GM19023 (cell line): ENCODE measurements around the gene FAM47E.
A peak's percentile ranks its signal among the peaks of the same experiment; 100 is the strongest.

ENCODE experiments used
- ATAC-seq: cut with Tn5 transposase; IDR thresholded peaks from one replicate; pipeline ENCODE4 v1.9.1; 2021; ENCODE audit warnings: mild to moderate bottlenecking, moderate library complexity; ENCODE audit not compliant: unreplicated experiment

Gene FAM47E, protein sequence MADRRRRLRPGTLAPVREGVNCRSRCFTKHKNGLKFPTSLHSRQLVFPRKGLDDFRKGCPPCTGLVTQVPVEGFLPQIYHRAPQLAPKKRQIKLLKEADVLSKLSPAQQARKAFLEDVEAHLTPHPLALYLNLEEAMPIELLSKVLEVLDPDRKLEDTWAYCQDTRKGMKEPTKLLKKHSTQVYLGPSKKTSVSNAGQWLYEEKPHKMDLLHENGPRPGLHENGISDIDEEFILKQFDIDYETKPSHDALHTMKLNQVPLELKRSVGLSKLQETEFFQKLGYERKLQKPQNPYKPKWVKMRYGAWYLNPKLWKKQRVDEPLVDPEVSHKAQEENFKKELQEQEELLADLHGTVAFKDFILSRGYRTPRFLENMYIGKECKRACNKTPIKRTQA

DNA sequence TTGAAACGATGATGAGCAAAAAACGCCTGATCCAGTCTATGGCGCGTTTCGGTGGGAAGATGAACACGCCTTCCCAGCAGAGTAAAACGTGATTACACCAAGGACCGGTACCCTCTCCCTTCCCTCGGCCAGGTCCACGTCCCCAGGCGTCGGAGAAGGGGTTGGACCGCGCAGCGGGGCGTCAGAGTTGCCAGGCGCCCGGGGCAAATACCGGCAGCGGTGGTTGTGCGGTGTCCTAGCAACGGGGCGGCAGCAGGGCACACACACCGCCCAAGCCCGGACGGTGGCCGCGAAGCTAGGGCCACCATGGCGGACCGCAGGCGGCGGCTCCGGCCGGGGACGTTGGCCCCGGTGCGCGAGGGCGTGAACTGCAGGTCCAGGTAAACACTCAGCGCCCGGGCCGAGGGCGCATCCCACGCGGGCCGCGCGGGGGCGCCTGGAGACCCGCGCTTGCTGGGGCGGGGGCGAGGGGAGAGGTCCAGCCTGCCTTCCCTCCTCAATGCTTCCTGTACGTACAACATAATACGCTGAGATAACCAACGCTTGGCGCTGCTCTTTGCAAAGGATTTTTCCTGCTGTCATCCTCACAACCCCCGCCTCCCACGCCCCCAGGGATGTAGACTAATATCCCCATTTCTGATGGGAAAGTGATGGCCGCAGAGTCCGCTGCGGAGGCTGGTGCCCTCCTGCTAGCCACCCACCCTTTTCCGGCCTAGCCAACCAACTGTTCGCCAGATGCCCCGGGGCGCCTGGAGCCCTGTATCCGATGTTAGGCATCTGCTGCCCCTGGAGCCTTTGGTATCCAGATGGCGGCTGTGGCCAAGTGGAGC lies at the start of gene FAM47E:
FAM47E (plus strand) TSS at position 281 of the 830 bp plus-strand sequence; CDS start at position 307, 26 bp downstream.
- ATAC-seq: peak; percentile 67

DNA sequence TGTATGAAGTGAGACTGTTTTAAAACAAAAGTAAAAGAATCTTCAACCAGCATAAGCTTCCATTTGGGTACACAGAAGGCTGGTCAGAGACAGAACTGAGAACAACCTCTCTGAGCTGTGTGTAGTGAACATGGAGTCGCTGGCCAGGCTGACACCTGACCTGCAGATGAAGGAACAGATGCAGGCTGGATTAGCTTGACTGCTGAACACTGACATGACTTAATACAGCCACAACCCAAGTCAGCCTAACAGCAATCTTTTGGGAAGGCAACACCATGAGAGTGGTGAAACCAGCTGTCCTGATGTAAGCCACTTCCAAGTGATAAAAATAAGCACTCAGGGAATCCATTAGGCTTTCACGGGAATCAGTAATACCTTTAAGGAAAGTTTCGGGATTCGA lies 48.0 kb upstream of the FAM47E start:
- ATAC-seq: no peak

DNA sequence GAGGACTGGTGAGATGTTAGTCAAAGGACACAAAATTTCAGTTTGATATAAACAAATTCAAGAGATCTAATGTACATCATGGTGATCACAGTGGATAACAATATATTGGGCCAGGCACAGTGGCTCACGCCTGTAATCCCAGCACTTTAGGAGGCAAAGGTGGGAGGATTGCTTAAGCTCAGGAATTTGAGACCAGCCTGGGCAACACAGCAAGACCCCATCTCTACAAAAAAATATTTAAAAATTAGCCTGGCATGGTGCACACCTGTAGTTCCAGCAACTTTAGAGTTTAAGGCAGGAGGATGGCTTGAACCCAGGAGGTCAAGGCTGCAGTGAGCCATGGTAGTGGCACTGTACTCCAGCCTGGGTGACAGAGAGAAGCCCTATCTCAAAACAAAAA lies 46.6 kb upstream of the FAM47E start:
- no peak for ATAC-seq

DNA sequence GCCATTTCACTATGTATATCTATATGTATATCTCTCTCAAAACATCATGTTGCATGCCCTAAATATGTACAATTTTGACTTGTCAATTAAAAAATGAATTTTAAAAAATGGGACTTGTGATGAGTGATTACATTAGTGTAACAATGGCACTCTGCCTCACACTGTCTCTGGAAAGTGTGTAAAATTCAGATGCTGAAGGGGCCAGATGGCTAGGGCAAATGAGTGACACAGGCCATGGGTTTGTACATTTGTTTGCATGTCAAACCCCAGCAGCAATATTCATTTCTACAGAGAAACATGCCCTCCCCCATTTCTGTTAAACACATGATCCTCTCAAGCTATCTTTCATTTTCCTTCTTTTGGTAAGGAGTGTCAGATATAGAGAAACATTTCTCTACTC lies 46.0 kb upstream of the FAM47E start:
- no peak for ATAC-seq

DNA sequence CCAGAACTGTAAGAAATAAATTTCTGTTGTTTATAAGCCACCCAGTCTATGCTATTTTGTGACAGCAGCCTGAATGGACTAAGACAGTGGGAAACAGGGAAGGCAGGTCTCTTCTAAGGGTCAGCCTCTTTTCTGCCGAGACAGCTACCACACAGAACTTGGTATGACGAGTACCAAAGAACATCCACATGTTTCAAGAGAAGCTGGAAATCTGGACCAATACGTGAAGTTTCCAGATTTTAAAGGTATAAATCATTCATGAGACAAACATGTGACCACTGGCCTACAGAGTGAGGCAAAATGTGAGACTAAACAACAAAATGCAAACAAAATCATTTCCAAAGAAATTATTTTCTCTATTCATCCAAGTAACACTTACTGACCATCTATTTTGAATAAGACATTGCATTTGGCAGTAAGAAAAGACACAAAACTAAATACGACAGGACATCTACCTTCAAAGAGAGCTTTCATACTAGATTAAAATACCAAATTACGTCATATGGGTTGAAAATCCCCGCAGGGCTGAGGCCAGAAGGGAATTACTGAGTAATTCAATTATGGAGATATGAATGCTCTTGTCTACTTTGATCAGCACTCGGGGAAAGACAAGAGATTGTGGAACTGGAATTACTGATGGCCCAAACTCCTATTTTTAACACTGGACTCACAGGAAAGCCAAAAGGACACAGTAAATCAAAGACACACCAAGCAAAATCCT lies 45.1 kb upstream of the FAM47E start:
- no peak for ATAC-seq

DNA sequence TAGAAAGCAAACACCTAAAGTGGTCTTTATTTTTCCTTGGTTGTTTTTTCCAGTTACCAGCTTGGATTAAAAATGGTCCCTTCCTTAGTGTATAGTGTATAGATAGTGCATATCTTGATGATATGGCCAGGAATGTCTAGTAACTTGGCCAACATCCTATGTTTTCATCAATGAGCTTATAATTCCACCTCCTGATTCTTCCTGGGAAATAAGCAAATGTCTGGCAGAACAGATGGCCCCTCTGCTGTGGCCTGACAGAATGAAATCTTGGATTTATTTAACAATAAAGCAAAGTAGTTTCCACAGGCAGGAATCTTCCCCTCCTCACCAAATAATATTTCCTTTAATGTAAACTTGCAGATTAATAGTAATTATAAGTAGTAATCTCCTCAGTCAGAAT lies 44.0 kb upstream of the FAM47E start:
- ATAC-seq: no peak

DNA sequence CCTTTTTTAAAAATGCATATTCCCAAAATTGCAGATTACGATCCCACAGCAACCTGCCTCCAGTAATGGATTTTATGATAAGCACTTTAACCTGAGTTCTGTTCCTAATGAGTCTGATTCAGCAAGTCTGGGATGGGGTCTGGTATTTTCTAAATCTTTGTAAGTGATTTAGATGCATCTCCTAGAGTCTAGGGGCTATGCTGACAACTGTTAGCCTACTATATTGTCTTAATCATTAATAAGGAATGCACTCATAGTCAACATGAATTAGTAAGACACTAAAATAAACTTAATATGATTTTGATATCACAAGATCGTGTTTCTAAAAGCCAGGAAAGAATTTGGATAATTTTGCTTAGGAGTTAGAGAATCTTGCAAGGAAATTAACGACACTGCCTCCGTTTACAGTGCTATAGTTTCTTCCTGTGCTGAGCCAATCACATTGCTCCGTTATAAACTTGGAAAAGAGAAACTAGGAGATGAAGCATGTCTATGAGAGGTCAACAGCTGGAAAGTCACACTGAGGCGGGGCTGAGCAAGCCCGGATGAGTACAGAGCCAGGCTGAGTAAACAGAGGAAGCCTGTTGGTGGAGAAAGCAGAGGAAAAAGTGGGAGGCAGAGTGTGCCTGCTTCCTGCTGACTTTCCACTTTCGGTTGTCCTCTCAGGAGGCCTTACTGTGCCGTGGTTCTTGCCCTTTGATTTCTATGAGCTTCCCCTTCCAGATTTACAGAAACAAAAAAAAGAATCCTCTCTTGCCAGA lies 43.3 kb upstream of the FAM47E start:
- ATAC-seq: no peak

DNA sequence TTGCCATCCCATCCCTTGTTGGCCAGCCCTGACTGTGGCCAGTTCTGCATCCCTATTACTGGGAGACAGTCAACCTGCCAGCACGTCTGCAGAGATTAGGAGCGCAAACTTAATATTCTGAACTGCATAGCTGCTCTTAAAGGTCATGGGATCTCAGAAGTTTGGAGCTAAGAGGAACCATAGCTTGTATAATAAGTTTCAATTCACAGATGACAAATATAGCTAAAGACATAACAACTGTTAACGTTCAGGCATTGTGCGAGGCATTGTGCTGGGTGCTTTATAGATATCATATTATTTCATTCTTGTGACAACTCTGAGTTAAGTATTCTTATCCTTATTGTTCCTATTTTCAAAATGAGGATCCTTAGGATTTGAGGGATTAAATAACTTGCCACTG lies 41.6 kb upstream of the FAM47E start:
- no peak for ATAC-seq

DNA sequence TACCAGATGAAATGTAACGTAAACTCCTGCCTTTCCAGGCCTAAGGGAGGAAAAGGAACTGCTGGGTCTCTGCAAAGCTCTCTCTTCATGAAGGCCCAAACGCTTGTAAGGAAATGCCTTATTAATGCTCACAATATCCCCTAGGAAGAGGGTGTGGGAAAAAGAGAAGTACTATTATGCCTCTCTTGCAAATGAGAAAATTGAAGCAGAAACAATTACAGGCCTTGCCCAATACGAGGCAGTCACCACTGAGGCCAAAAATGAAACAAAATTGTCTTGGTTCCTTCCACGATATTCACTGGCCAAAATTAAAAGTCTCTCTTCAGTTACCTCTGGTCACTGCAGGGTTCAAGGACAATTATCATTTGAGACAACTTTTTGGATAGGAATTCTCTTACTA lies 41.1 kb upstream of the FAM47E start:
- no peak for ATAC-seq

DNA sequence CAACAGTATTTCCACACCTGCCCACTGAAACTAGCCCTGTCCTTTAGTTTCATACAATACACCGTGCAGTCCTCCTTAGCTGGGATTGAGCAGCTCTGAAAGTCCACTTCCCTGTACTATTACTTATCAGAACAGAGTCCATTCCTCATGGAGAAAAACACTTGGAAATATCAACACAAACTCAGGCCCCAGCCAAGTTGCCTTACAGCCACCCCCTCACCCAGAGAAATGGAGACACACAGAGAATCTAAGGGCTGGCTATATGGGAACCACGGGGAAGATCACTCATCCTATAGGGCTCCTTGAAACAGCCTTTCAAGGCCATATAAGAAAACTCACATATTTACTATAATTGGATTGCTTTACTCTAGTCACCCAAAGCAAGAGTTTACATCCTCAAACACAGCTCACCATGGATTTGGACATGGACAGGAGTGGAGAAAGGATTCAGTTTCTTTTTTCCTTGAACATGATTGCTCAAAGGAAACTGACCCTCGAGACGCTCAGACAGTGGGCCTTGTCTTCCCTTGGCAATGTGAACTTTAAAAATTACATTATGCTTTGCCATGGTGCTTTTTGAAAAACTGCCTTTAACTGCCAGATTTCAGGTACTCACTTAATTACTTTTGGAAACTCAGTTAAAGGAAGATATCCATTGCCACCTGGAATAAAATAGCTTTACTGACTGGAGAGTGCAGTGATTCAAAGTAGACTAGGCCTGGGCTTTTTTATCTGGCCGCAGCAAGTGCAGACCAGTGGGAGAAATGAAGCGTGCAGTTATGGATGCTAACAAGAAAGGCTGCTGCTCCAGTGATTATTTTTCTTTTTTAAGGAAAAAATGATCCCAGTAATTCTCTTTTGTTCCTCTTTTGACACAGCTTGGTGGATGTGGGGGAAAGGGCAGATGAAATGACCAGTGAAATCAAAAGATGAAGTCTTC lies 39.5 kb upstream of the FAM47E start:
- ATAC-seq: no peak

DNA sequence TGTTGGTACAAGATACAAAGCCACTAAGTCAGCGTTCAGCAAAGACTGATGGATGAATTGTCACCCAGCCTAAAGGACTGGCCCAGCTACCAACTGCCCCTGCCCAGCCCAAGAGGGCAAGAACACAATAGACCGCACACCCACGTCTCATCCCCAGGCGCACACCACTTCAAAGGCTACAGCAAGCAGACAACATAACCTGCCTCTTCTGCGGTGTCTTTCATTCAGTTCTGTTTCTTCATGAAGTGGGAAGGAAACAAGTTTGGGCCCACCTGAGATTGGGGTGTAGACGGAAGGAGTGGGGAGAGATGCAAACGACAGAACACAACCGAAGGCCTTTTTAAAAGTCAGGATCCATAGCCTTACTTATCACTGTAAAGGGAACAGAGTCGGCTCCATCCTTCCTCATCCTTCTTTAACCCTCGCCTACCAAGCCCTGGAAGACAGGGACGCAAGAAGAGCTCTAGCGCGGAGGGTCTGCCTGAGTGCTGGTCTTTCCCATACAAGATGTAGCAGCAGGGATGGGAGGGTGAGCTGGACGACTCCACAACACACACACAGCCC lies 38.6 kb upstream of the FAM47E start:
- no peak for ATAC-seq

DNA sequence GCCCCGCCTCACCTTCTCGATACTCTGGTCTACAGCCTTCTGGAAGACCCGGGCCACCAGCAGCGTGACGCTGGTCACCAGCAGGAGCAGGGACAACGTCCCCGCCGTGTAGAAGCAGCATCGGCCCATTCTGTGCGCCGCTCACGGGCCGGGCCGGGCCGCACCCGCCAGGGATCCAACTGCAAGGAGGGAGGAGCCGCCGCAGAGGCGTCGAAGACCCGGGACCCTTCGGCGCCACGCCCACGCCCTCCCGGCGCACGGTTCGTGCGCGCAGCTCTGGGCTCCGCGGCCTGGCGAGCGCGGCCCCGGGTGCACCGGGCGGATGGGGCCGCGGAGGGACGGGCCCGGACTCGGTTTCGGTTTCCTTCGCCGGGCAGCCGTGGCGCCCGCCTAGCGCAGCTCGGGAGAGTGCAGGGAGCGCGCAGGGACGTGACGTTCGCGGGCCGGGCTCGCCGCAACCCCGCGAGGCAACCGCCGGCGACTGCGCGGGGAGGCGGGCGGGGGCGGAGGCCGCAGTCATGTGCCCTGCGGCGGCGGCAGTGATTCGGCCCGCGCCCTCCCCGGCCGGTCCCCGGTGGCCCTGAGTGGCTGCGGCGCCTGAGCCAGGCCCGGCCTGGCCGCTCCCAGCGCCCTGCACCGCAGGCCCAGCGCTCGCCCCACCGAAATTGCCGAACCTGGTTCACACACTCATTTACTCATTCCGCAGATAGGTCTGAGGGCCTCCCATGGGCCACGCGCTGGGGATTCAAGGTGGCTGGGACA lies 37.9 kb upstream of the FAM47E start, which contains the start of gene SCARB2:
SCARB2 (minus strand) TSS at position 410 of the 762 bp plus-strand sequence; CDS start at position 129, 281 bp downstream.
- ATAC-seq: peak; percentile 76

DNA sequence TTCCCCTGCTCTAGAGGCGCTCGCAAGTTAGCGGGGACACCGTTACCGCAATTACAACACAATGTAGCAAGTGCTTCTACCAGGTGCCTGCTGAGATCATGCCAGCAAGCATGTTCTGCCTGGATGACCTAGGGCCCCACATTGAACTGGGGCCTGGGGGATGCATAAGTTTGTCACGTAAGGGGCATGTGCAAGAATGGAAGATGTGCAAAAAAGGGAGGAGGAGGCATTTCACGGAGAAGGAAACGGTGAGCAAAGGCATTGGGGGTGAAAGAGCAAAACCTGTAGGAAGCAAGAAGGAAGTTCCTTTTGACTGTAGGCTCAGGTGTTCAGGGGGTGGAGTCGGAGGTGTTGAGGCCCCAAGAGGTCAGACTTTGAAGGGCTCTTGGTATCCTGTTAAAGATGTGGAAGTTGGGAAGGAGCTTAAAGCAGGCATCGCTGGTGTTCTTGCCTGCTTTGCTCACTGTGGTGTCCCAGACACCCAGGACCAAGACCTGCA lies 37.3 kb upstream of the FAM47E start:
- peak; percentile 8 for ATAC-seq

DNA sequence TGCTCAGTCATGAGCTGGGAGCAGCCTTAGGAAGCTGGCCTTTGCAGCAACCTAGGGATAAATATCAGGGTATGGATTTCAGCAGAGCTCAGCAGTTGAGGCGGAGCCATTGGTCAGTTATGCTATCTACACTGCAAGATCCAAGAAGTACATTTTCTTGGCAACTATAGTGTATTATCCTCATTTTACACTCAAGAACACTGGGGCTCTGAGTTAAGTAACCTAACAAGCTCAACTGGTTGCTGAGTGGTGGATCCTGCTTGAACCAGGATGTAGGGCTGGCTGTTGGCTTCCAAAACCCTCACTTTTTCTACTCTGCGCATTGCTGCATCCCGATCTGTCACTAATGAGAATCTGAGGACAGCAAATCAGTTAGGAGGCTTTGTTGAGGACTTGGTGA lies 36.4 kb upstream of the FAM47E start:
- no peak for ATAC-seq

DNA sequence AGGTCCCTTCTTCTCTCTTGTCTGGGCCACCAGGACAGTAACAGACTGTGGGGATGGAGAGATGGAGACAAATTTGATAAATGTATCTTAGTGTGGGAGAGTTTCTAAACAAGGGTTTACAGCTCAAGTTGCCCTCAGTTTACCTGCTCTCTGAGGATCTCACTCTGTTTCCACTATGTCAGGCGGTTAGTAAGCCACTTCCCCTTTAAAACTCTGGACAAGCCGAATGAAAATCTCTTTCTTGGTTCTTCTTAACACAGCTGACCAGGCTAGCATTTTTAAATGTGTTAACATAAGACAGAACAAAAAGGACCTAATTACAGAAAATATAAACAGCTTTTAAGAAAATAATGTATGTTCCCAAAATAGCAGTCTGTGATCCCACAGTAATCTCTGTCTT lies 35.0 kb upstream of the FAM47E start:
- ATAC-seq: no peak

DNA sequence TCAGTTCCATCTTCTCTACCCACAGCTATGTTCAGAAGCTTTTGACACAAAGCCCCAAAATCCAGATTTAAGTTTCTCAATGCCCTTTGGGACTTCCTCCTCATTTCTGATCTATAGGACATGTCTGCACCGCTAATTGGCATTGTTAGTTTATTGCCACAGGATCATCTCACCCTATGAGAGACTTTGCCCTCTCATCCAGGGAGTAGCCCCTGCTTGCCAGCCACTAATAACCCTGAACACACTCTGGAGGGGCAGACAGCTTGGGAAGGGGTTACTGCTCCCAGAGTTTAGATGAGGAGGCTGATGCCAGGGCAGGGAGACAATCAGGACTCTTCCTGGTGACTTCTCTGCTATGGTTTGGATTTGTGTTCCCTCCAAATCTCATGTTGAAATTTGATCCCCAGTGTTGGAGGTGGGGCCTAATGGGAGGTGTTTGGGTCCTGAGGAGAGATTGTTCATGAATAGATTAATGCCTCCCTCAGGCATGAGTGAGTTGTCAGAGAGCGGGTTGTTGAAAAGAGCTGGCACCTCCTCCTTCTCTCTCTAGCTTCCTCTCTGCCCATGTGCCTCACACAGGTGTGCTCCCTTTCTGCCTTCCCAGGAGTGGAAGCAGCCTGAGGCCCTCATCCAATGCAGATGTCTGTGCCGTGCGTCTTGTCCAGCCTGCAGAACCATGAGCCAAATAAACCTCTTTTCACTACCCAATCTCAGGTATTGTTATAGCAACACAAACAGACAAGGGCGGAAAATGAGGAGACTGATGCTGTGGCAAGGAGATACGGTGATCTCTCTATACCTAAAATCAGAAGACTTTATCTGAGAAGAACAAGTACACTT lies 34.3 kb upstream of the FAM47E start:
- no peak for ATAC-seq

DNA sequence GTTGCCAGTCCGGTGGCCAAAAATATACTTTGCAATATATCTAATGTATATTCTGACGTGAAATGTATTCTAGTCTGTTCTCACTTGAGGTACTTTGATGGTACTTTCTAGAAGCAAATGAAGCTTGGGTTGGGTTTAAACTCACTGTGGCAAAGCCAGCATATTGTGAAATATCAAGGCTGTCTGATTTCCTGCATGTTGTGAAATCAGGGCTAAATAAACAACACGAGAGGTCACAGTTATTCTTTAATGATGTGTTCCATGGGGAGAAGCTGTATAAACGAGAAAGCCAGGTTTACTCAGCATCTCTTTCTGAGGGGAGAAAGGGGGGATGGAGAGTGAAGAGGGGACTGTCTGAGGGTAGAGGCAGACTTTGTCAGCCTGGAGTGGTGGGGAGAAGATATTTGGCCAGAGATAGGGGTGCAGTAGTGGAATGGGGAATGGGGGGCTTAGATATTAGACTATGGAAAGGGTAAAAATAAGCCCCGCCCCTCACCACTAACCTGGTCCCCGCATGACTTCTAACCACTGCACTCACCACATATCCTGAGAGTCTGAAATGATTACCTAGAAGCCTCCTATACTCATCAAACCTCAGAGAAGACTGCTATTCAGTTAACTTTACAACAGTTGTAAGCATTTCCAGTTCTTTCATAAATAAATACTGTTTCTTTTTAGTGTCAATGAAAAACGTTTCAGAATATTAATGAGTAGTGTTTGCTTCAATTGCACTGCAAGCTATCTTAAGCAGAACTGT lies 32.0 kb upstream of the FAM47E start:
- ATAC-seq: no peak
